Thoracic aorta (tissue), 2 donors: ENCODE results near the gene GBX2. TPM values are rescaled to one million over a fixed set of nuclear protein-coding genes. Genes with fewer than 3 reads are reported as not detected.

Source experiments
- ATAC-seq: fragments of 150-250 bp; one replicate; pipeline ENCODE4 v1.8.0; 2017; ENCODE audit warnings: low read depth; ENCODE audit not compliant: insufficient number of reproducible peaks, low FRiP score
- DNase-seq: peaks from one replicate; pipeline ENCODE4 v3.0.0-alpha.2; 2020; ENCODE audit warnings: low spot score
- H3K27ac ChIP-seq, 2 donors: fragments of 200-600 bp; sonication (generic); 1 replicate in 1 of 2; 2 replicates in 1 of 2; pipeline ENCODE4 v1.5.1; 2016; ENCODE audit warnings: mild to moderate bottlenecking in 2 of 2, moderate library complexity in 2 of 2
- H3K27me3 ChIP-seq: fragments of 200-600 bp; sonication (generic); replicated peaks from 2 replicates; pipeline ENCODE4 v1.6.0; 2016; ENCODE audit warnings: mild to moderate bottlenecking; ENCODE audit not compliant: insufficient read depth
- H3K36me3 ChIP-seq: fragments of 200-600 bp; sonication (generic); one replicate; pipeline ENCODE4 v1.5.1; 2016
- H3K4me1 ChIP-seq, 2 donors: fragments of 200-600 bp; sonication (generic); 1 replicate in 1 of 2; 2 replicates in 1 of 2; pipeline versions ENCODE4 v1.5.1 to v1.6.0; 2016; ENCODE audit warnings: low read depth in 2 of 2, mild to moderate bottlenecking in 1 of 2; ENCODE audit not compliant: control insufficient read depth in 1 of 2
- H3K4me3 ChIP-seq: fragments of 200-600 bp; sonication (generic); 2 replicates; pipeline ENCODE4 v1.5.1; 2016; ENCODE audit warnings: mild to moderate bottlenecking
- H3K9me3 ChIP-seq: fragments of 200-600 bp; sonication (generic); 2 replicates; pipeline ENCODE4 v1.5.1; 2016
- total RNA-seq, 2 donors: library from RNA; depleted of rRNA; stranded (reverse); fragments of >200 nt; gene quantifications; one replicate each; pipeline versions ENCODE4 v1.1.0 to v1.2.3, GENCODE V29; 2016
- TF ChIP-seq, protein P1 (sequence below): fragments of 200-600 bp; sonication (generic); IDR thresholded peaks from one replicate; pipeline ENCODE4 v1.5.1; 2019; ENCODE audit warnings: antibody characterized with exemption

The GBX2 gene
- total RNA-seq, 2 donors from 2014 or later: not detected

DNA sequence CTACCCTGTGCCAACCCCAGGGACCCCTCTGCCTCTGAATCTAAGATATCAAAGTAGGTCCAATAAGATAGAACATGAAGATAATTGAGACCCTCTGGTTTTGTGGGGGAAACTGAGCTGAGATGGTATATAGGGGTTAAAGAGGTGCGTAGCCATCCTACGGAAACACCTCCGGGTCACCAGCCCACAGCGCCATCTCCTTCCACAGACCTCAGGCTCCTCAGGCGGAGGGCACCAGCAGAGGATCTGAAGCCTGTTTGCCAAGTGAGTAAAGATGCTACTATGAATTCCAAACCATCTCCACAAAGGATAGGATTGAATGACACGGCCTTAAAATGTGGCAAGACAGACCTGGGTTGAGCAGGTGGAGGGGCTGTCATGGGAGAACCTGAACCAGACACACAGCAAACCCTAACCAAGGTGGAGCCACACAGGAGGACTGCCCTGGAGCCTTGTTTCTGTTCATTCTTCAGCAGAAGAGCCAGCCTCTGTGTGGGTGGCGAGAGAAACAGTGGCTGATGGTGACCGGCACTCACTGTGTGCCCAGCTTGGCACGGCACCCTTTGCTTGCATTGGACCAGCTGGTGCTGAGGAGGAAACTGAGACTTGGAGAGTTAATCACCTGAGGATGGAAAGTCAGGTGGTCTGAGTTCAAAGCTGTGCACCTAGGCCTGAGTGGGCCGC, 10.2 kb downstream of the GBX2 start:
- no peak overlapping the region for H3K27ac ChIP-seq
- no peaks in the 10 kb centered on the region for H3K4me1 ChIP-seq
- H3K27me3 ChIP-seq: no peaks in the 10 kb centered on the region
- DNase-seq: no peak
- TF ChIP-seq, protein P1, sequence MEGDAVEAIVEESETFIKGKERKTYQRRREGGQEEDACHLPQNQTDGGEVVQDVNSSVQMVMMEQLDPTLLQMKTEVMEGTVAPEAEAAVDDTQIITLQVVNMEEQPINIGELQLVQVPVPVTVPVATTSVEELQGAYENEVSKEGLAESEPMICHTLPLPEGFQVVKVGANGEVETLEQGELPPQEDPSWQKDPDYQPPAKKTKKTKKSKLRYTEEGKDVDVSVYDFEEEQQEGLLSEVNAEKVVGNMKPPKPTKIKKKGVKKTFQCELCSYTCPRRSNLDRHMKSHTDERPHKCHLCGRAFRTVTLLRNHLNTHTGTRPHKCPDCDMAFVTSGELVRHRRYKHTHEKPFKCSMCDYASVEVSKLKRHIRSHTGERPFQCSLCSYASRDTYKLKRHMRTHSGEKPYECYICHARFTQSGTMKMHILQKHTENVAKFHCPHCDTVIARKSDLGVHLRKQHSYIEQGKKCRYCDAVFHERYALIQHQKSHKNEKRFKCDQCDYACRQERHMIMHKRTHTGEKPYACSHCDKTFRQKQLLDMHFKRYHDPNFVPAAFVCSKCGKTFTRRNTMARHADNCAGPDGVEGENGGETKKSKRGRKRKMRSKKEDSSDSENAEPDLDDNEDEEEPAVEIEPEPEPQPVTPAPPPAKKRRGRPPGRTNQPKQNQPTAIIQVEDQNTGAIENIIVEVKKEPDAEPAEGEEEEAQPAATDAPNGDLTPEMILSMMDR: no peak
- H3K36me3 ChIP-seq: no peaks in the 10 kb centered on the region
- ATAC-seq: no peak
- peaks cover 3% of the 10 kb centered on the region for H3K9me3 ChIP-seq
- no peak overlapping the region for H3K4me3 ChIP-seq

DNA sequence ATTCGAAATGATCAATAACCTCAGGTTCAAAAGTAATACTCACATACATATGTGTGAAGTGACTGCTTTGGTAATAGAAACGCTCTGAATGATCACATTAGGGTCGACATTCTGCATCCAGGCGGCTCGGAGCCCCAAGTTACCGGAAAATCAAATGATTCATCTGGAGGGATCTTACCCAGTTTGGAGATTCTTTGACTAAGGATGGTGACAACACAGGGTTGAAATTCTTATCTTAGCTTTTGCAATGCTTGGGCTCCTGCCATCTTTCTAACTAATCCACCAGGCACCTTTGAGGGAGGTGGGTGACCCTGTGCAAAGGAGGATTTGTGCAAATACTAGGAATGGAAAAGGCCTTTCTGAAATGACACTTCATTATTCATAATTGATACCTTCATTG, 10.8 kb downstream of the GBX2 start:
- no peak for ATAC-seq
- Histone ChIP-seq H3K9me3 (peaks cover 9% of the 10 kb centered on the region), H3K36me3 (no peaks in the 10 kb centered on the region), H3K27me3 (no peaks in the 10 kb centered on the region), H3K4me1 (no peaks in the 10 kb centered on the region), H3K4me3 (no peak overlapping the region), H3K27ac (no peak overlapping the region)
- no peak for DNase-seq
- TF ChIP-seq, protein P1: no peak

DNA sequence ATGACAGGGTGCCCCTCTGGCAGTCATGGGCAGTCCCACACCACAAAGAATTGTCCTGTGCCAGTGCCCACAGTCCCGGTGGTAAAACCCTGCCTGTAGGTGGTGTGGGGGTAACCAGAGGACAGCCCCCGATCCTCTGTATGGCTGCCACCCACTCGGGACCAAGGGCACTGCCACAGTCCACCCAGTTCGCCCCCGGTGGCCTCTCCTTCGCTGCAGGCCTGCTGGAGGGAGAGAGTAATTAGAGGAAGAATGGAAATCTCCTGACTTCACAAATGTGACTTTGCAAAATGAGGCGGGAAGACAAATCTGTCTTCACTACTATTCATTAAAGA, 11.4 kb downstream of the GBX2 start:
- TF ChIP-seq, protein P1: no peak
- H3K27me3 ChIP-seq: no peaks in the 10 kb centered on the region
- no peak for ATAC-seq
- no peaks in the 10 kb centered on the region for H3K4me1 ChIP-seq
- peaks cover 12% of the 10 kb centered on the region for H3K9me3 ChIP-seq
- DNase-seq: no peak
- H3K36me3 ChIP-seq: no peaks in the 10 kb centered on the region
- no peak overlapping the region for H3K27ac ChIP-seq
- no peak overlapping the region for H3K4me3 ChIP-seq

DNA sequence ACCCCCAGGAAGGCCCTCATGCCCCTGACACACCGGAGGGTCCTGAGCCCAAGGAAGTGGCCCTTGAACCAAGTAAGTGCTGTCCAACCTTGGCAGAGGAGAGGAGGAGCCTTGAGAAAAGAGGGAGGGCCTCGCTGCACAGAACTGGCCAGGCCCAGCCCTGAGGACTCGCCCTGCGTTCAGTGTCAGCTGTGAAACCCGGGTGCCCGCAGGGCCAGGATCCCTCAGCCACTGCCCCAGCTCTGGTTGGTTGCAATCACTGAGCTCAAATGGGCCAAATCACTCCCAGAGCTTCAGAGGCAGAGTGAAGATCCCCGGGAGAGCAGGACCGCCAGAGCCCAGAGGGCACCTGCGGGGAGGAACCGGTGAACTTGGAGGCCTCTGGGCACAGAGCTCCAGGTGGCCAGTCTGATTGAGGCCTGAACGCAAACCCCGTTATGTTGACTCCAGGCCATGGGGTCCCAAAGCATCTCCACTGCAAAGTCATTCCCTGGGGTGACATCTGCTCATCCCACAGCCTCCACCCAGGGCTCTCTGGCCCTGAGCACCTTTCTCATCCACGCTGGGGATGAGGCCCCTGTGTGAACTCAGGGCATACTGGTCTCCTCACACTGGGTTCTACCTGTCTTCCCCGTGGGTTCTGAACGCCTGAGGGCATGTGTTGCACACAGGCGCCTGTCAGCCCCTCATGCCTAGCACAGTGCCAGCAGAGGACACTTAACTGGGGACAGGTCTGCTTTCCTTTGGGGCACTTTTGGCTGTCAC, 11.9 kb downstream of the GBX2 start:
- no peaks in the 10 kb centered on the region for H3K27me3 ChIP-seq
- peaks cover 12% of the 10 kb centered on the region for H3K9me3 ChIP-seq
- no peak for DNase-seq
- H3K36me3 ChIP-seq: no peaks in the 10 kb centered on the region
- no peak overlapping the region for H3K27ac ChIP-seq
- no peak overlapping the region for H3K4me3 ChIP-seq
- ATAC-seq: no peak
- no peaks in the 10 kb centered on the region for H3K4me1 ChIP-seq
- TF ChIP-seq, protein P1: no peak

DNA sequence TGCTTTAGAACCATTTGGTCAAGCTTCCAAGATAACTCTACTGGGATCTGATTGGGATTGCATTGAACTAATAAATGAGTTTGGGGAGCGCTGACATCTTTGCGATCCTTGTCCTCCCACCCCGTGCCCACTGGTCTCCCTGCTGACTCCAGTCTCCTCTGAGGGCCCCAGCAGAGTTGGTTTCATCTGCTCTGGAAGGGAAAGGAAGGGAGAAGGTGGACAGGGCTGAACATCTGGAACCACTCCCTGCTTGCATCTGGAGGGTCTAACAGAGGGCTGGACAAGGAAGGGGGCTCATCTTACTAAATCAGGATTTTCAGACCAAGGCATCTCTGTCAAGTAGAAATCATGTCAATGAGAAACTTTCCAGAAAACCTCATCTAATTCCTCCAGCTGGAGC, 12.8 kb downstream of the GBX2 start:
- H3K4me3 ChIP-seq: no peak overlapping the region
- no peaks in the 10 kb centered on the region for H3K27me3 ChIP-seq
- H3K9me3 ChIP-seq: peaks cover 12% of the 10 kb centered on the region
- DNase-seq: no peak
- no peaks in the 10 kb centered on the region for H3K36me3 ChIP-seq
- H3K4me1 ChIP-seq: no peaks in the 10 kb centered on the region
- no peak overlapping the region for H3K27ac ChIP-seq
- ATAC-seq: no peak
- TF ChIP-seq, protein P1: no peak
